HG02943 (cell line): Measurements from ENCODE around the gene GNG12.

Source experiments
- ATAC-seq: cut with Tn5 transposase; IDR thresholded peaks from one replicate; pipeline ENCODE4 v1.9.1; 2021; ENCODE audit warnings: mild to moderate bottlenecking, low read depth, moderate library complexity; ENCODE audit not compliant: unreplicated experiment

Gene GNG12

DNA sequence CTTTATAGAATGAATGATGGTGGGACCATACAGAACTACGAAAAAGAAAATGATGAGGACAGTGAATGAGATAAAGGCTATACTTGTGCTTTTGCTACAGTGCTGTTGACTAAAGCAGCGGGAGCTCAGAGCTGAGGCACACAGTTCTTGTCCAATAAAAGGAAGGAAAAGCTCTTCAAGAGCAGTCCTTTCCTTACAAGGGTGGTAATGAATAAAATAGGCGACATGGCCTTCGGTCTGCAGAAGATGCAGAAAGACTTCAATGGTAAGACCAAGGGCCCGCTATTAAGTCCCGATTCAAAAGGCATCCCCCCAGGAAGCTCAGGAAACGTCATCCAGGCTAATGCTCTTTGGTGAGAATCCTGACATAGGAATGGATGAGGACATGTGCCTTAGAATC, 44.4 kb downstream of the GNG12 start:
- ATAC-seq: no peak

DNA sequence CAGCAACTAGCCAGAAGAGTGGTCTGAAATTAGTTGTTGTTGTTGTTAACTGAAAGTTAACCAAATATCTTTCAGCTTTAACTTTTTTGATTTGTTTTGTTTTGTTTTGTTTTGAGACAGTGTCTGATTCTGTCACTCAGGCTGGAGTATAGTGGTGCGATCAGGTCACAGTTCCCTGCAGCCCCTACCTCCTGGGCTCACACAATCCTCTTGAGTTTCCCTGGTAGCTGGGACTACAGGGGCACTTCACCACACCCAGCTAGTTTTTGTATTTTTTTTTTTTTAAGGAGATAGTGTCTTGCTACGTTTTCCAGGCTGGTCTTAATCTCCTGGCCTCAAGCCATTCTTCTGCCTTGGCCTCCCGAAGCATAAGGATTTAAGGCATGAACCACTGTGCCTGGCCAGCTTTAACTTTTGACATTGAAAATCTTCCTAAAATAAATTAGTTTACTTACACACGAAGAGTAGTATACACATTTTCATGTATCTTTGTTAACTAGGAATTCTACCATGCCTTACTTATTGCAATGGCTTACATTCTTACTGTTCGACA, 45.0 kb downstream of the GNG12 start:
- ATAC-seq: no peak

DNA sequence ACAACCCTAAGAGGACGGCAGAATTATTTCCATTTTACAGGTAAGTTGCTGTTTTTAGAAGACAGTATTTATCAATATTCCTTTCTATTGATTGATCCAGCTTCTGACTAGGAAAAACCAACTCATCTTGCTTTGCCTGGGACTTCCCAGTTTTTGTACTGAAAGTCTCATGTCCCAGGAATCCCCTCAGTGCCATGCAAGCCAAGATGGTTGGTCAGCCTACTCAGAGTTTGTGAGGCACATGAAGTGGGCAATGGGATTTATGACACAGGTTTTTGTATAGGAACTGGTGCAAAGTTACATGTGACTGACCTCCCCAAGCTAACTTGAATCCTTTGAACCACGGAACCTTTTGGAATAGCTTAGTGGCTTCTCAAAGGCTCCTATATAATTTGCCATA, 45.5 kb downstream of the GNG12 start:
- no peak for ATAC-seq

DNA sequence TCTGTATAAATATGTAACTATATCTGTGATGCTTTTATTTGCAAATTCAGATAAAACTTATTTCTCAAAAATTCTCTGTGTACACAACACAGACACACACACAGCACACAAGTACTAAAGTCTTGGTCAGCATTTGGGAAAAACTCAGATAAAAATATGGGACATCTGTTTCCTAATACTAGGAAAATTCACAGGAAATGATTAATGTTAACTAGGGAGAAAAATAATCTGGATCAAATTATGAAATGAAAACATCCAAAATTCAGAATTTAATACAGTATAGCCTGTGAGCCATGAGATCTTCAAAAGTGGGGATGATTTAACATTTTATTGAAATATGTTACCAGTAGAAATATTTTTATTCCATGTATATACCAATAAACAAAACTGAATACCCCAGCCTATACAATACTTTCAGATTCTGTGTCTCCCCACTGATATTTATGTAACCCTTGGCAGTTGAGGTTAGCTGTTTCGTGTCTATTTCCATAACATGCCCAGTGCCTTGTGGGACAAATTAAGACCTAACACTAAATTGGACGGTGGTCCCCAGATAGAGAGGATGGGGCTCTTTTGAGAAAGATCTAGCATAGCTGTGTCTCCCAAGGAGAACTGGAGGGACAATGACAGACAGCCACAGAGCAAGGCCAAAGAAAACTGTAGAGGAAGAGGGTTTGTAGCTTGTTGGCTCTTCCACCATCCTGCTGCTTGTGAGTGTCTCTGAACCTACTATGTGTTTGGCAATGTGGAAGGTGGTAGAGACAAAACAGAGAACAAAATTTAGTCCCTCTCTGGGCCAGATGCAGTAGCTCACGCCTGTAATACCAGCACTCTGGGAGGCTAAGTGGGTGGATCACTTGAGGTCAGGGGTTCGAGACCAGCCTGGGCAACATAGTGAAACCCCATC, 47.2 kb downstream of the GNG12 start:
- no peak for ATAC-seq

DNA sequence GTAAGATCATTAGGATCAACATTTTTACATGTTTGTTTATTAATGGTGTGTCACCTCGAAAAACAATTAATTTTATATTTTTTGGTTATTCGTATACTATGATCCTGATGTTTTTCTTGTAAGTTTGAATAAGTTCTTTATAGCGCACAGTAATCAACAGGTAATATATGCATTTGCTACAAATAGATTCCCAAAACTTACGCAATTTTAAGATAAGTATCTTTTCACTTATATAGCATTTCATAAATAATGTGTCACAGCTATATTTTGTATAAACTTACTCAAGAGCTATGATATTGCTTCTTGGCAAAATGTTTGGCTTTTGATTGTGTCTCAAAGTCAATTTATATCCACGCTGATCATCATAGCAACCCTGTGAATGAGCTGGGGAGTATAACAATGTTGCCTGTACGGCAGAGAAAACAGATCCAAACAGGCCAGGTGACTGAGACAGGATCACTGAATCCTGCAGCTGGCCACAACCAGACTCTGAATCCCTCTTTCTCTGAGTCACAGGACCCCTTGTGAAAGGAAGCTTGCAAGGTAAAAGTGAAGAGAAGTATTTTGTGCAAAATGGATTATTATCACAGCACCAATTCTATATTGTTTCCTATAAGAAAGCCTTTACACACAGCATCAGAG, 48.6 kb downstream of the GNG12 start:
- no peak for ATAC-seq

DNA sequence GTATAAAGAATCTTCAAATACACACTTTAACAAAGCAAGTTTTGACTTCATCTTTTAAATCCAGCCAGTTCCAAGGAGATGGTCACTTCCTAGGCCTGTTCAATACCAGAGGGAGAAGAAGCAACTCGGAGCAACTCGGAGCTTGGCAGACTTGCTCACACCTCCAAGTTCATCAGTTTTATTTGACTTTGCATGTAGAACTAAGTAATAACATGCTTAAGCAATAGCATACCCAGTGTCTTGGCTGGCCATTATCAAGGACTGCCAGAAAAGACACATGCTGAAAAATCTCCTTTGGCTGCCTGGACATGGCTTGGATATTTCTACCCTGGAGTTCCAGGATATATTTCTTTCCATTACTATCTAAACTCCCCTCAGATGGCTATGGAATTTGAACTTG, 52.6 kb downstream of the GNG12 start:
- ATAC-seq: no peak

DNA sequence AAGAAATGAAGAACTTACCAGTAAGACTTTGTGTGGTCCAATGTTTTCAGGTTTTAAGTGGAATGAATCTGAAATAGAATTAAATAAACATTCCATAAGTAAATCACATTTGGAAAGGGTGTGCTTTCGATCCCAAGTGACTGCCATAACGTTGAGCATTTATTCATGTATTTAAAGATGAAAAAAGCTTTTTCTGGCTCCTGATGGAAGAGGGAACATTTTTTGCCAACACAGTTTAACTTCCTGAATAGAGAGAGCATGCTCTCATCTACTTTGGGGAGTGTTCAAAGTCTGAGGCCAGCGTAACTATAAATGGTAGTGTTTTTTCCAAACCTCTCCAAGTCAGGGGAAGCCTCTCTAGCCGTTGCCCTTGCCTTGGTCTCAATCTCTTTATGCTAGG, 55.8 kb downstream of the GNG12 start:
- no peak for ATAC-seq

DNA sequence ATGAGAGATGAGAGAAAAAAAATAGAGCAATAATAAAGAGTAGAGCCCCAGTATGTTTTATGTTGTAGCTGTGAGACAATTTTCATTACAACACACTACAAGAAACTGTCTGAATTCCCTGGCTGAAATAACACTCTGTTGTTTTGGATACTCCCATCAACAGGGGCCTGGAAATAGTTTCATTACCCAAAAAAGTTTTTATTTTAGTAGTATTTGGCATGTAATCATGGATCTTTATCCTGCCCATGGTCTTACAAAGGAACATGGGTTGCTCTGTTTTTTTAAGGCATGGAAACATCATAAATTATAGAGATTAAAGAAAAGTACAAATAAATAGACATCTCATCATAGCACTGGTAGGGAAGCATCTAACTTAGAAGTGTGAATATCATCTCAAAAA, 56.3 kb downstream of the GNG12 start:
- no peak for ATAC-seq

DNA sequence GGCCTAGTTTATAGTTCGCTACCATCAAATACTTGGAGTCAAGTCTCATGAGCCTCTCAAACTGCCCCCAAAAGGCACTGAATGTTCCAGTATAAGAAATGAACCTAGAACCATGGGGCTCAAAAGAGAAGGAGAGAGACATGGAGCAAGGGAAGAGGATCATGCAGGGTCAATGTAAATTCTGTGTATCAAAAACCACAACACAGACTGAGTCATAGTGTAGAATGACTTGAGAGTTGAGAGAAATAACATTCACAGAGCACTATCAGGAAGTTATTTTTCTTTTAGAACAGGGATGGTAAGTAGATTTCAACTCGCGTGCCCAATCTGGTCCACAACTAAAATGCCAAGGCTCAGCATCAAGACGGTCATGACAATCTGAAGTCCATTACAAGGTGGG, 59.8 kb downstream of the GNG12 start:
- ATAC-seq: no peak

DNA sequence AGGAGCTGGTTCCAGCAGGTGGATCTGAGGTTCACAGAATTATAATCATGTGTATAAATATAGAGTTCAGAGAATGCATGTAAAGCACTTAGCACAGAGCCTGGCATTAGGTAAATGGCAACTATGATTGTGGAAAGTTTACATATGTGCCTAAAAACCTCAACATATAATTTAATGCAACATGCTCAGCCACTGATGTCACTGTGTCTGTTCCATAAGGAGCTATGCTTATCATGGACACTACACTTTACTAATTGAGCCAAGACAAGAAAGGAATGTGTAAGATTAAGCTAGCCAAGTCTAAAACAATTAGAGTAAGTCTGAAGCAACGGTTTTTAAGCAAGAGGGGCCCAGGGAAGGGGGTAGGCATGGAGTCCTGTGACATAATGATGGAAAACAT, 61.5 kb downstream of the GNG12 start:
- ATAC-seq: no peak

DNA sequence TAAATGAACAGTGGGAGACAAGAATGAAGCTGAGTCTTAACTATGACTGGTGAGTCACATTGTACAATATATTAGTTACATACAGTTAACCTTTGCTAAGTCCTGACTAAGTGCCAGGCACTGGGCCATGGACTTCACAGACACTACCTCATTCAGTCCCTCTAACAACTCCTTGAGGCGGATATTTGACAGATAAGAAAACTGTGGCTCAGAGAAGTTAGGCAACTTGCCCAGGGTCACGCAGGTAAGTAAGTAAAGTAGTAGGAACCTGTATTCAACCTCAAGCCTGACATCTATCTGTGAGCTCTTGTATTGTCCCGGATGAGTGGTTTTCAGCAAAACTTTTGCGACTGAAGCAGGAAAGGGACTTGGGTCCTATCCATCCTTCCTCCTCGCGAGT, 62.1 kb downstream of the GNG12 start:
- no peak for ATAC-seq

DNA sequence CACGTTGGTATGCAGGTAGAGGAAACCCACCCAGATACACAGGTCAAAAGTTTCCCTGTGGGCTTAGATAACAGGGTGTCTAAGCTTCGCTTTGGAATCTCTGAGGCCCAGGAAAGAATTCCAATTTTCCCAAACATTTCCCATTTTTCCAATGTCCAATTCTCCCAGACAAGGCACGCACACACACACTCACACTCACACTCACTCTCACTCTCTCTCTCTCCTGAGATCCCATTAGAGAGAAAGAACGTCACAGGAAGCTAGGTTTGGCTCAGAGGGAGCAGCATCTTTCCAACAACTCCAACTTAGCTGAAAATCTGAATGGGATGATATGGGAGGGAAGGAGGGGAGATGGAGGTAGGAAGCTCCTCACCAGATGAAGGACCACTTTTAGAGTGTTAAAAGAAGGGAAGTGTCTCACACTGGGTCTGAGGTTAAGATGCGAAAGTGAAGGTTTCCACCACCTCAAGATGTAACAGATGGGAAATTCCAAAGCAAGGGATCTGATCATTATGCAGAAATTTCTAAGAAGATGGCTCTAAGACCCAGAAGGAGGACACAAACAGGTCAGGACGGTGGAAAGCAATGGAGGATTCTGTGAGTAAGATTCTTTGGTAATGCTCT, 63.5 kb downstream of the GNG12 start:
- ATAC-seq: no peak

DNA sequence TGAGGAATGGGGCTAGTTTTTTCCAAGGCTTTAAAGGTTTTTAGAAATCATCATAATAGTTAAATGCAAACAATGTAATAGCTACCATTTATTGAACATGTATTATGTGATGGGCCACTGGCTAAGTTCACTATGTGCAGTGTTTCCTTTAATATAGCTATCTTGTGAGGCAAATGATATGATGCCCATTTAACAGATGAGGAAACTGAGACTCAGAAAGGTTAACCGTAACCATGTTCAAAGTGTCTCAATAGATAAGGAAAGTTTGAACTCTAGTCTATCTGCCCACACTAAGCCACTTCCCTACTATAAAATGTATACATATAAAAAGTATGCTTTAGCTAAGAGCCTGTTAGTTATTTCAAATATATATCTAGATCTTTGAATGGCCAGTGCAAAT, 64.8 kb downstream of the GNG12 start:
- ATAC-seq: no peak

DNA sequence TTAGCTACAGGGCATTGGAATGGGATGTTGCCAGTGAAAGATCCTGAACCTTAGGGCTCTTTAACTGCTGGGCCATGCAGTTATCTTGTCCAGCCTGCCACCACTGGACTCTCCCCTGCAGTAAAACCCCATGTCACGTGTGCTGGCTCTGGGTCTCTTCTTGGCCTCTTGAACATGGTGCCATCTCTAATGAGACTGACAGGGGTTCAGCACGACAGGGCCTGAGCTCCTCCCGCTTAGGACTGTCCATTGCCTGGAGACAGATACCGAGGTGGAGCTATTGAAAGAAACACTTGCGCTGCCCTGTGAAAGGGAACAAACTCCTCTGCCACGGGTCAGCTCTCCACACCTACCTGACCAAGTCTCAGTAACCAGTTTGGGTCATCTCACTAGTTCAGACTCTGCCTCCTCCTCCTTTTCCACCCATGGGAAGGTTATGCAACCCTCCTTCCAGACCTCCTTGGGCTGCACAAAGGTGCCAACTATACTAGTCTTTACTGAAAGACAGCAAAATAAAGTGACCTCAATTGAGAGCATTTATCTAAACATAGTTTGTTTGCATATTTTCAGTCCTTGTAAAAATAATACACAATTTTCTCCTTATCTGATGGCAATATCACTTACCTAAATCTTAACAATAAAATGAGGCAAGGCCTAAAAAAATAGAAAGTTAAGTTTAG, 66.0 kb downstream of the GNG12 start:
- ATAC-seq: no peak

DNA sequence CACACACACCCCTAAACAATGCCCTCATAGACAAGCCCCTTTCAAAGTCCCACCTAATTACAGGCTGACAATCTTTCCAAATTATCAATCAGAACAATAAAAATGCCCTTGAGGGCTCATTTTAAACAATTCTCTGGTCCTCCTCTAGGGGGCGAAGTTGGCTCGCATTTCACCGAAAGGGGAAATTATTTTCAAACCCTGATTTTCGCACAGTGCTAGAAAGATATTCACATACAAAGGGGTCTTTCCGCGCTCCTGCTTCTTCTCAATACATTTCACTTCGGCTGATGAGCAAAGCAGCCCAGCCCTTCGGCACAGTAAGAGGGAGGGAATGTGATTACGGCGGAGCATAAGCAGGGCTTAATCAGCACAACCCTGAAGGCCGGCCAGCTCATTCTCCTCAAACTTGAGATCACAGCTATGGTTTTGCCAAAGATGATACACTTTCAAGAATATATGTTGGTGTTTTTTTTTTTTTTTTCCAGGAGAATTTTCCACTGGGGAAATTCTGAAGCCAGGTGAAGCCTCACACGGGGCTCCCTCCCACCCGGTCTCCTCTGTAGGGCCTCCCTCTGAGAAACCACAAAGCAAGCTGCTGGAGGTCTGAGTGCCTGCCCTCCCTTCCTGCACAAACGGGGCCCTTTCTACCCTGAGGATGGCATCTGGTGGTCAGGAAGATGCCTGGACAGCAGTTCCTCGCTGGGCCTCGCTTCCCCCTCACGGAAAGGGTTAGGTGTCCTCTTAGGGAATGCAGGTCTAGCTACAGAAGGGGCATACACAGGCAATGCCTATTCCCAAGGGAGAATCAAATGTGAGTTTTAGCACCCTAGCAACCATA, 66.9 kb downstream of the GNG12 start:
- ATAC-seq: peak; percentile 52

DNA sequence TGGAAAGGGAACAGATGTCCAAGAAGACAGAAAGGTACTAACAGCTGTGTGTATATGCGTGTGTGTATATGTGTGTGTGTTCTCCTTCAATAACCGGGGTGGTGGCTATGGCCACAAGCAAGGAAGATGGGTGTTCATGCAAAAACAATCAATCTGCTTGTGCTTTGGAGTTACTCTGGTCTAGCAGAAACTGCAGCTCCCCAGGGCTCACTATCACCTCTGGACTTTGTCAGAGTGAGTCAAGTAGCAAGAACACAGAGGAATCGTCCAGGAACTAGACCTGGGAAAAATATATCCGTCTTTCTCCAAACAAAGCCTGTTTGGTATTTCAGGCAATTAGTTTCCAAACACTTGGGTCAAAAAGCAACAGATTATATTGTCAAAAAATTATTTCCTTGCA, 68.6 kb downstream of the GNG12 start:
- ATAC-seq: no peak

DNA sequence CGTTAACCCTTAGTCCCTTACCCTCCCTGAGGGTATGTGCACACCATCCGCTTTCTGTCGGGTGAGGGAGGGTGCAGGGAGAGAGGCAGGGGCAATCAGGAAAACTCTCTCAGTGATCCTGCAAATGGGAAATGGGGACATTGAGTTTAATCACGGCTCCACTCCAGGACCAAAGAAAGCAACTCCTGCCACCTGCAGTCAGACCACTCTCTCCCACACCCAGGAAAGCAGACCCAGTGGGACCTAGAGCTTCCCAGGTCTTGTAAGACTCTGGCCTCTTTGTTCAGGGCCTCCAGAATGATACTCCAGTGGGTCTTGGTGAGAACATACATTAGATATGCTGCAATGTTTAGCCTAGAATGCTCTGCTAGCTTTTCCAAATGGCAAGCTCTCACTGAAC, 71.5 kb downstream of the GNG12 start:
- no peak for ATAC-seq

DNA sequence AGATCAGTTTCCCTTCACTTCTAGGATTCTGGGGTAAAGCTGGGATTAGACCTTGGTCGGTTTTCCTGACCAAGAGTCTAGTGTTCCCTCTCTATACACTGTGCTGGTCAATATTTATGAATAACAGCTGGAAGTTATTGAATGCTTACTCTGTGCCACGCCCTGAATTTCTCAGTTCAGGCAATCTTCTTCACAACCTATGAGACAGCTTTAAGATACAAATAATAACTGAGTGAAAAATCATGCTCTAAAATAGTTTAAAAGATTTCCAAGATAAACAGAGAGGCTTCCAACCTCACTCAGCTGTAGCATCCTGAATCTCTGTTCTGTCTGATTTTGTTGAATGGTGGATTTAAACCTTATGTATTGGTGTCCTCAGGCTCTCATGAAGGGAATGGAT, 72.2 kb downstream of the GNG12 start:
- ATAC-seq: no peak

DNA sequence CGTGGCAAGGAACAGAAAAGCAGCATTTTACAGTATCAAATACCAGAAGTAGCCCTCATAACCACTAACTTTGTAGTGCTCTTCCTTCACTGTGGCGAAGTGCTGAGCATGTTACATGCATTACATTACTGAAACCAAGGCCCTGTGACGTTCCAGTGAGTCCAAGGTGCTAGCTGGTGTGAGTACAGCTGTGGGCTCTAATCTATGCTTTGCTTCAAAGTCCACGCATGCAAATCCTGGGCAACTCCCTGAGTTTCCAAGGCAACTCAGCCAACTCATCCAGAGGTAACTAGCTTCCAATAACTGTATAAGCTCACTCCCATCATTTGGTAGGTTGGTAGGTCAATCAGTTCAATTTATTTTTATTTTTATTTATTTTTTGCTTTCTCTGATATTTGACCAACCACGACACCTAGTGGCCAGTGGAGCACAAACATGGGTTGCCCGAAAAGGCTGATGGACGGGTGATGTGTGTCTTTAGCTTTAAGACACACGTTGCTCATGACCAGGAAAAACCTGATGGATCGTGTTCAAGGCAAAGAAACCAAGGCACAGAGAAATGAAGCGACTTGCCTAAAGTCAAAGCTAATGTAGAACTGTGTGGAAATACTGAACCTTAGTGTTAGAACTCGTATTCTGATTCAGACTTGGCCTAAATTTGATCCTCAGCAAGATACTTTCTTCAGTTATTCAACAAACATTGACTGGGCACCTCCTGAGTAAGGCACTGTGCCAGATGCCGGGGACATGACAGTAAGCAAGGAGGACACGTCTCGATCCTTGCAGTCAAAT, 73.0 kb downstream of the GNG12 start:
- peak; percentile 100 for ATAC-seq
